C4-2B (cell line): ENCODE data around the gene FCRLA.
"Not testable (repeated sequence)": the region's sequence is repeated elsewhere in the genome, so short reads cannot be mapped to it uniquely, and the experiment has no call there.

Source experiments
- CTCF ChIP-seq: fragments of 450-650 bp; conservative IDR thresholded peaks from 2 replicates; pipeline ENCODE4 v1.5.1; 2017; ENCODE audit warnings: mild to moderate bottlenecking
- ZFX ChIP-seq: fragments of 450-650 bp; IDR thresholded peaks from 2 replicates; pipeline ENCODE4 v1.6.1; 2017

- TF ChIP-seq CTCF, ZFX: not testable (repeated sequence)
Observed at GRCh38 chr1:161674908-161675307, 32.1 kb upstream of the FCRLA start.
